Endothelial cell of umbilical vein (primary cell): ENCODE data around the gene ATP5PD. TPM values are rescaled to one million over a fixed set of nuclear protein-coding genes. Genes with fewer than 3 reads are reported as not detected.

ENCODE experiments used
- BruUV-seq: library from RNA; stranded (reverse); fragments of 400-500 nt; replicated peaks from 2 replicates; lab custom pipeline; 2021; lab: Mats Ljungman, UMichigan
- CTCF ChIA-PET: fragments of 300-600, 350-600 bp; sonication (Branson Sonifier 250); formaldehyde crosslinking; loops from one replicate; lab custom pipeline; 2021; ENCODE audit warnings: antibody characterized with exemption, inconsistent platforms; lab: Charles Lee
- POLR2A ChIA-PET: fragments of 300-600, 350-600 bp; sonication (Branson Sonifier 250); formaldehyde crosslinking; loops from one replicate; lab custom pipeline; 2021; ENCODE audit warnings: antibody characterized with exemption, inconsistent platforms; lab: Charles Lee
- DNase-seq: peaks from one replicate; pipeline ENCODE4 v3.0.0-alpha.2; 2011; ENCODE audit warnings: low read depth, low spot score
- FAIRE-seq: peaks from 2 replicates; lab custom pipeline; 2011; peaks lifted over from hg19 to GRCh38; lab: Jason Lieb, UNC
- H2AFZ ChIP-seq: 2 replicates; pipeline ENCODE4 v1.6.0; 2012; ENCODE audit warnings: low read depth, low read length, control low read depth, inconsistent platforms
- H3K27ac ChIP-seq: 2 replicates; pipeline ENCODE4 v1.5.1; 2011; ENCODE audit warnings: low read depth, mild to moderate bottlenecking, control low read depth, low read length, moderate library complexity; ENCODE audit not compliant: insufficient read depth
- H3K27me3 ChIP-seq, 2 experiments: 2 replicates each; pipeline versions ENCODE4 v1.6.0 to v1.6.1; 2011; ENCODE audit warnings: low read length in 2 of 2, mixed read lengths in 1 of 2; ENCODE audit not compliant: control insufficient read depth in 2 of 2, insufficient read depth in 2 of 2
- H3K36me3 ChIP-seq, 2 experiments: 2 replicates in 1 of 2; 3 replicates in 1 of 2; pipeline ENCODE4 v1.5.1; 2011; ENCODE audit warnings: low read length in 2 of 2, mild to moderate bottlenecking in 1 of 2, moderate library complexity in 1 of 2; ENCODE audit not compliant: control insufficient read depth in 2 of 2, insufficient read depth in 2 of 2; ENCODE audit errors: extremely low read depth in 1 of 2
- H3K4me1 ChIP-seq: 3 replicates; pipeline ENCODE4 v1.5.1; 2011; ENCODE audit warnings: mild to moderate bottlenecking, low read length; ENCODE audit not compliant: control insufficient read depth, insufficient read depth; ENCODE audit errors: extremely low read depth
- H3K4me2 ChIP-seq: 2 replicates; pipeline ENCODE4 v1.6.1; 2011; ENCODE audit warnings: low read length, control low read depth, mixed read lengths; ENCODE audit not compliant: insufficient read depth
- H3K4me3 ChIP-seq, 3 experiments: fragments of 200-600 bp in 1 of 3; sonication (generic), shearing (Covaris generic) in 1 of 3; replicated peaks in 1 of 3; 2 replicates each; pipeline ENCODE4 v1.5.1; 2011 to 2016; ENCODE audit warnings: control low read depth in 3 of 3, low read length in 3 of 3, mild to moderate bottlenecking in 2 of 3, inconsistent platforms in 1 of 3, low read depth in 1 of 3, moderate library complexity in 1 of 3; ENCODE audit not compliant: insufficient read depth in 1 of 3
- H3K79me2 ChIP-seq: 2 replicates; pipeline ENCODE4 v1.6.0; 2012; ENCODE audit warnings: low read length, inconsistent platforms; ENCODE audit not compliant: control insufficient read depth, insufficient read depth
- H3K9ac ChIP-seq: replicated peaks from 2 replicates; pipeline ENCODE3; 2011; ENCODE audit warnings: low read length, control low read depth; ENCODE audit not compliant: insufficient read depth; ENCODE audit errors: extremely low read depth
- H3K9me1 ChIP-seq: replicated peaks from 3 replicates; pipeline ENCODE4 v1.6.0; 2011; ENCODE audit warnings: mild to moderate bottlenecking, low read length; ENCODE audit not compliant: control insufficient read depth, insufficient read depth; ENCODE audit errors: extremely low read depth
- H3K9me3 ChIP-seq: replicated peaks from 2 replicates; pipeline ENCODE4 v1.5.1; 2012; ENCODE audit warnings: low read length, inconsistent platforms; ENCODE audit not compliant: control insufficient read depth, insufficient read depth
- H4K20me1 ChIP-seq: replicated peaks from 2 replicates; pipeline ENCODE3; 2011; ENCODE audit warnings: mild to moderate bottlenecking, low read length; ENCODE audit not compliant: control insufficient read depth, insufficient read depth; ENCODE audit errors: extremely low read depth
- EZH2 ChIP-seq: IDR thresholded peaks from 2 replicates; pipeline ENCODE4 v1.6.1; 2012; ENCODE audit warnings: borderline replicate concordance, low read depth, mild to moderate bottlenecking, moderate library complexity, low read length, inconsistent platforms; ENCODE audit not compliant: severe bottlenecking
- FOS ChIP-seq: IDR thresholded peaks from 2 replicates; pipeline ENCODE4 v1.6.1; 2011; ENCODE audit warnings: mild to moderate bottlenecking, low read length, moderate library complexity, borderline replicate concordance; ENCODE audit not compliant: insufficient read depth
- GATA2 ChIP-seq: IDR thresholded peaks from 2 replicates; pipeline ENCODE4 v1.7.0; 2011; ENCODE audit warnings: low read depth, mild to moderate bottlenecking, moderate library complexity, mixed read lengths, low read length; ENCODE audit not compliant: insufficient read length, insufficient read depth
- JUN ChIP-seq: IDR thresholded peaks from 2 replicates; pipeline ENCODE4 v1.6.1; 2011; ENCODE audit warnings: borderline replicate concordance, low read depth; ENCODE audit not compliant: insufficient read length, insufficient read depth
- MAX ChIP-seq: IDR thresholded peaks from 2 replicates; pipeline ENCODE4 v1.6.1; 2011; ENCODE audit not compliant: insufficient read depth, insufficient read length
- MYC ChIP-seq: IDR thresholded peaks from one replicate; pipeline ENCODE4 v1.6.1; 2011; ENCODE audit warnings: mild to moderate bottlenecking, low read depth, low read length
- POLR2A ChIP-seq: IDR thresholded peaks from 2 replicates; pipeline ENCODE4 v1.6.1; 2012; ENCODE audit warnings: low read depth, mild to moderate bottlenecking, control low read depth, low read length
- POLR2AphosphoS5 ChIP-seq: IDR thresholded peaks from 2 replicates; pipeline ENCODE4 v1.6.1; 2012; ENCODE audit warnings: low read depth, mild to moderate bottlenecking, control low read depth, low read length, moderate library complexity; ENCODE audit not compliant: insufficient read depth
- dilution Hi-C: fragments of 300-500 bp; cut with MboI; formaldehyde crosslinking; loops from one replicate; pipeline ENCODE4 v1.15.0; 2019; ENCODE audit warnings: low sequenced_read_pairs; ENCODE audit not compliant: extremely low pct_ligation_motif_present
- intact Hi-C: fragments of 100-400 bp; cut with micrococcal nuclease; formaldehyde crosslinking; loops from one replicate; pipeline ENCODE4 v1.10.0; 2022
- polyA plus RNA-seq, 4 experiments: library from polyadenylated mRNA; depleted of rRNA in 3 of 4; stranded (reverse) in 3 of 4; unstranded in 1 of 4; fragments of >200 nt; gene quantifications; 2 replicates each; pipeline versions ENCODE4 v1.2.1 to v1.2.3, GENCODE V29; 2011 to 2012; ENCODE audit warnings: missing spikeins in 1 of 4
- total RNA-seq: library from RNA; stranded (reverse); gene quantifications from 2 replicates; pipeline ENCODE4 v1.2.3, GENCODE V29; 2021
- TF ChIP-seq, protein P1 (sequence below), 2 donors: IDR thresholded peaks; 1 replicate in 1 of 2; 2 replicates in 1 of 2; pipeline ENCODE4 v1.5.1; 2011; ENCODE audit warnings: low read length in 2 of 2, mild to moderate bottlenecking in 2 of 2, moderate library complexity in 2 of 2, control low read depth in 1 of 2, inconsistent platforms in 1 of 2, low read depth in 1 of 2; ENCODE audit not compliant: insufficient read depth in 1 of 2; ENCODE audit errors: extremely low read depth in 1 of 2

Gene ATP5PD
- total and polyA plus RNA-seq, 2 donors (not counting 3 experiments of a cell fraction or from before 2014, with no cell fraction given), result 182 to 200 TPM

DNA sequence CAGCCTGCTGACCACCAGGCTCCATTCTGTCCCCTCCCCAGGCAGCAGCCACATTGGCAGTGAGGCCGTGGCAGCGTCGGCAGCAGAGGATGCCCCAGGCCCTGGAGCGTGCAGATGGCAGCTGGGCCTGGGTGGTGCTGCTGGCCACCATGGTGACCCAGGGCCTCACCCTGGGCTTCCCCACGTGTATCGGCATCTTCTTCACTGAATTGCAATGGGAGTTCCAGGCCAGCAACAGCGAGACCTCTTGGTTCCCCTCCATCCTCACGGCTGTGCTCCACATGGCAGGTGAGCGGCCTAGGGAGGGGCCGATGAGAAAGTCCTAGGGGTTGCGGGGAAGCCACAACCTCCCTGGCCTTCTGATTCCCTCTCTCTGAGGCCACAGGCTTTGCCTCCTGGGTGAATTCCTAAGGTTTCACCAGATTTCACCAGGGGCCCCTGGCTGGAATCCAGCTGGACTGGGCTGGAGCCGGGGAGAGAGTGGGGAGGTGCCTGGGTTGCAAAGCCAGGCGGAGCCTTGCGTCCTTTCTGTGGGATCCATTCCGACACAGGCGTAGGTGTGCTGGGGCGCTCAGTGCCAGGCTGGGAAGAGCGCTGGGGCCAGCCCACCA lies 46.9 kb upstream of the ATP5PD start:
- H3K4me3 ChIP-seq, result no peak overlapping the region
- H3K27ac ChIP-seq, result no peak overlapping the region
- no TSS peak for BruUV-seq
- intact Hi-C loops, result no loop called here
- H2AFZ ChIP-seq, result no peak overlapping the region
- no peak overlapping the region for H3K4me2 ChIP-seq
- H3K27me3 ChIP-seq, result no peaks in the 10 kb centered on the region
- no peaks in the 10 kb centered on the region for H3K9me1 ChIP-seq
- no peaks in the 10 kb centered on the region for H3K79me2 ChIP-seq
- dilution Hi-C loops, result no loop called here
- H4K20me1 ChIP-seq, result no peaks in the 10 kb centered on the region
- H3K9me3 ChIP-seq, result no peaks in the 10 kb centered on the region
- H3K4me1 ChIP-seq, result peaks cover 24% of the 10 kb centered on the region
- TF ChIP-seq MYC, result no peak
- TF ChIP-seq POLR2AphosphoS5, result no peak
- TF ChIP-seq GATA2, result no peak
- TF ChIP-seq MAX, result no peak
- no peak for TF ChIP-seq JUN
- TF ChIP-seq POLR2A, result no peak
- TF ChIP-seq EZH2, result no peak
- TF ChIP-seq, protein P1, sequence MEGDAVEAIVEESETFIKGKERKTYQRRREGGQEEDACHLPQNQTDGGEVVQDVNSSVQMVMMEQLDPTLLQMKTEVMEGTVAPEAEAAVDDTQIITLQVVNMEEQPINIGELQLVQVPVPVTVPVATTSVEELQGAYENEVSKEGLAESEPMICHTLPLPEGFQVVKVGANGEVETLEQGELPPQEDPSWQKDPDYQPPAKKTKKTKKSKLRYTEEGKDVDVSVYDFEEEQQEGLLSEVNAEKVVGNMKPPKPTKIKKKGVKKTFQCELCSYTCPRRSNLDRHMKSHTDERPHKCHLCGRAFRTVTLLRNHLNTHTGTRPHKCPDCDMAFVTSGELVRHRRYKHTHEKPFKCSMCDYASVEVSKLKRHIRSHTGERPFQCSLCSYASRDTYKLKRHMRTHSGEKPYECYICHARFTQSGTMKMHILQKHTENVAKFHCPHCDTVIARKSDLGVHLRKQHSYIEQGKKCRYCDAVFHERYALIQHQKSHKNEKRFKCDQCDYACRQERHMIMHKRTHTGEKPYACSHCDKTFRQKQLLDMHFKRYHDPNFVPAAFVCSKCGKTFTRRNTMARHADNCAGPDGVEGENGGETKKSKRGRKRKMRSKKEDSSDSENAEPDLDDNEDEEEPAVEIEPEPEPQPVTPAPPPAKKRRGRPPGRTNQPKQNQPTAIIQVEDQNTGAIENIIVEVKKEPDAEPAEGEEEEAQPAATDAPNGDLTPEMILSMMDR (IDR thresholded peaks at IDR 0.05; ENCODE audit: extremely low read depth in 1 of 2, insufficient read depth in 1 of 2, low read depth in 1 of 2, low read length in 2 of 2), result no peak
- TF ChIP-seq FOS, result no peak
- CTCF ChIA-PET, result interaction anchor here (1.2 to 4.4 kb wide), 3 partner anchors 12 to 33 kb away, joined by 4 to 46 read pairs (median 6); no protein-coding TSS in a partner anchor
- peaks cover 0 to 4% of the 10 kb centered on the region in 2 experiments for H3K36me3 ChIP-seq
- DNase-seq (no peak), FAIRE-seq (no peak)
- POLR2A ChIA-PET, result no interaction called here
- no peak overlapping the region for H3K9ac ChIP-seq
